ENCODE measurements around the gene MNAT1. TPM values are rescaled to one million over a fixed set of nuclear protein-coding genes. Genes with fewer than 3 reads are reported as not detected.

MNAT1 gene
- total and polyA plus RNA-seq, 3 donors from 2014 or later, result 17.3 to 39.9 (median 36.0) TPM

- H3K4me3 ChIP-seq, result no peak overlapping the region
- H3K27ac ChIP-seq, result no peak overlapping the region
- H3K4me1 ChIP-seq, result no peaks in the 10 kb centered on the region
- WGBS, 2 donors, result 65 to 70% methylated on average over 15 of the region's 15 CpGs
- no peaks in the 10 kb centered on the region for H3K27me3 ChIP-seq
- H3K36me3 ChIP-seq (ENCODE audit: low read depth, missing control alignments), result no peaks in the 10 kb centered on the region
- H3K9me3 ChIP-seq, result no peaks in the 10 kb centered on the region
- intact Hi-C loops (cut with DNase I; ENCODE audit: low total_unique reads), result no loop called here
- DNase-seq, result no peak
- no peak for TF ChIP-seq POLR2A (IDR thresholded peaks at IDR 0.05)
- no peak for TF ChIP-seq CTCF (IDR thresholded peaks at IDR 0.05)
Observed at GRCh38 chr14:60972295-60972694, 237.7 kb downstream of the MNAT1 start.

- intact Hi-C loops (cut with DNase I; ENCODE audit: low total_unique reads), result no loop called here
- Histone ChIP-seq H3K27ac (no peak overlapping the region), H3K27me3 (no peaks in the 10 kb centered on the region), H3K9me3 (no peaks in the 10 kb centered on the region), H3K36me3 (ENCODE audit: low read depth, missing control alignments) (no peaks in the 10 kb centered on the region), H3K4me1 (no peaks in the 10 kb centered on the region), H3K4me3 (no peak overlapping the region)
- 87 to 89% methylated on average over 3 of the region's 3 CpGs for WGBS, 2 donors
- DNase-seq, result no peak
- no peak for TF ChIP-seq POLR2A (IDR thresholded peaks at IDR 0.05)
- no peak for TF ChIP-seq CTCF (IDR thresholded peaks at IDR 0.05)
Observed at GRCh38 chr14:60973070-60973469, 238.5 kb downstream of the MNAT1 start.

- 81 to 82% methylated on average over 6 of the region's 6 CpGs for WGBS, 2 donors
- no peaks in the 10 kb centered on the region for H3K4me1 ChIP-seq
- no peaks in the 10 kb centered on the region for H3K27me3 ChIP-seq
- H3K9me3 ChIP-seq, result no peaks in the 10 kb centered on the region
- H3K4me3 ChIP-seq, result no peak overlapping the region
- no peaks in the 10 kb centered on the region for H3K36me3 ChIP-seq (ENCODE audit: low read depth, missing control alignments)
- intact Hi-C loops (cut with DNase I; ENCODE audit: low total_unique reads), result no loop called here
- no peak for DNase-seq
- no peak overlapping the region for H3K27ac ChIP-seq
- TF ChIP-seq POLR2A (IDR thresholded peaks at IDR 0.05) (no peak), CTCF (IDR thresholded peaks at IDR 0.05) (no peak)
Observed at GRCh38 chr14:60974090-60974651, 239.6 kb downstream of the MNAT1 start.

- H3K27ac ChIP-seq, result no peak overlapping the region
- TF ChIP-seq CTCF (IDR thresholded peaks at IDR 0.05) (no peak), POLR2A (IDR thresholded peaks at IDR 0.05) (no peak)
- H3K27me3 ChIP-seq, result no peaks in the 10 kb centered on the region
- no peaks in the 10 kb centered on the region for H3K9me3 ChIP-seq
- 46 to 55% methylated on average over 2 of the region's 2 CpGs for WGBS, 2 donors
- DNase-seq, result no peak
- H3K4me3 ChIP-seq, result no peak overlapping the region
- intact Hi-C loops (cut with DNase I; ENCODE audit: low total_unique reads), result no loop called here
- no peaks in the 10 kb centered on the region for H3K4me1 ChIP-seq
- no peaks in the 10 kb centered on the region for H3K36me3 ChIP-seq (ENCODE audit: low read depth, missing control alignments)
Observed at GRCh38 chr14:60975551-60975950, 241.0 kb downstream of the MNAT1 start.

GRCh38 chr14:60977847-60978246, 243.3 kb downstream of the MNAT1 start:
- Histone ChIP-seq H3K27ac (no peak overlapping the region), H3K27me3 (no peaks in the 10 kb centered on the region), H3K4me1 (no peaks in the 10 kb centered on the region), H3K36me3 (ENCODE audit: low read depth, missing control alignments) (no peaks in the 10 kb centered on the region), H3K4me3 (no peak overlapping the region), H3K9me3 (no peaks in the 10 kb centered on the region)
- TF ChIP-seq POLR2A (IDR thresholded peaks at IDR 0.05), result no peak
- TF ChIP-seq CTCF (IDR thresholded peaks at IDR 0.05), result no peak
- intact Hi-C loops (cut with DNase I; ENCODE audit: low total_unique reads), result no loop called here
- WGBS, 2 donors, result 57 to 60% methylated on average over 2 of the region's 2 CpGs
- DNase-seq, result no peak

All from testis (tissue), 3 donors.